Neuronal stem cell (in vitro differentiated cells): ENCODE data around the gene PCDH12.

Experiments used
- DNase-seq: peaks from one replicate; pipeline ENCODE4 v3.0.0-alpha.2; 2013; ENCODE audit warnings: low spot score
- H2AFZ ChIP-seq: one replicate; pipeline ENCODE4 v1.6.1; 2013; ENCODE audit warnings: mild to moderate bottlenecking, low read length, inconsistent platforms
- H2AK5ac ChIP-seq: 2 replicates; pipeline ENCODE4 v1.6.1; 2013; ENCODE audit warnings: low read depth, mild to moderate bottlenecking, inconsistent platforms, low read length, moderate library complexity, mixed read lengths
- H2BK120ac ChIP-seq: 2 replicates; pipeline ENCODE4 v1.6.1; 2013; ENCODE audit warnings: low read depth, mild to moderate bottlenecking, inconsistent platforms, low read length, moderate library complexity, mixed read lengths
- H2BK12ac ChIP-seq: one replicate; pipeline ENCODE4 v1.6.1; 2013; ENCODE audit warnings: low read length, inconsistent platforms
- H2BK15ac ChIP-seq: 2 replicates; pipeline ENCODE4 v1.6.1; 2013; ENCODE audit warnings: mild to moderate bottlenecking, low read length, inconsistent platforms, mixed read lengths
- H2BK5ac ChIP-seq: one replicate; pipeline ENCODE4 v1.6.1; 2013; ENCODE audit warnings: inconsistent platforms, mild to moderate bottlenecking, low read length, moderate library complexity
- H3K14ac ChIP-seq: one replicate; pipeline ENCODE4 v1.6.1; 2013; ENCODE audit warnings: low read length, inconsistent platforms
- H3K18ac ChIP-seq: 2 replicates; pipeline ENCODE4 v1.6.1; 2013; ENCODE audit warnings: low read length, inconsistent platforms
- H3K23ac ChIP-seq: 2 replicates; pipeline ENCODE4 v1.6.1; 2013; ENCODE audit warnings: low read depth, mild to moderate bottlenecking, mixed read lengths, low read length, inconsistent platforms; ENCODE audit not compliant: poor library complexity
- H3K27ac ChIP-seq: replicated peaks from 3 replicates; pipeline ENCODE4 v1.5.1; 2013; ENCODE audit warnings: low read length, inconsistent platforms
- H3K27me3 ChIP-seq, 3 experiments: 2 replicates each; pipeline ENCODE4 v1.6.1; 2013; ENCODE audit warnings: low read length in 3 of 3, mild to moderate bottlenecking in 2 of 3, inconsistent platforms in 1 of 3, low read depth in 1 of 3, mixed read lengths in 1 of 3, moderate library complexity in 1 of 3; ENCODE audit not compliant: control insufficient read depth in 3 of 3, insufficient read depth in 3 of 3
- H3K36me3 ChIP-seq, 2 donors: replicated peaks in 1 of 2; 2 replicates each; pipeline ENCODE4 v1.6.1; 2013; ENCODE audit warnings: low read length in 2 of 2; ENCODE audit not compliant: control insufficient read depth in 2 of 2, insufficient read depth in 2 of 2
- H3K4ac ChIP-seq: 2 replicates; pipeline ENCODE4 v1.6.1; 2013; ENCODE audit warnings: inconsistent platforms, mild to moderate bottlenecking, low read length, moderate library complexity
- H3K4me1 ChIP-seq, 2 donors: 1 replicate in 1 of 2; 2 replicates in 1 of 2; pipeline ENCODE4 v1.6.1; 2013; ENCODE audit warnings: low read length in 2 of 2, low read depth in 1 of 2; ENCODE audit not compliant: control insufficient read depth in 2 of 2, insufficient read depth in 1 of 2
- H3K4me2 ChIP-seq: one replicate; pipeline ENCODE4 v1.6.1; 2013; ENCODE audit warnings: mild to moderate bottlenecking, low read length, inconsistent platforms; ENCODE audit not compliant: insufficient read depth, poor library complexity, severe bottlenecking
- H3K4me3 ChIP-seq, 2 donors: 2 replicates each; pipeline ENCODE4 v1.5.1; 2013; ENCODE audit warnings: low read length in 2 of 2, mild to moderate bottlenecking in 2 of 2, inconsistent platforms in 1 of 2, moderate library complexity in 1 of 2
- H3K79me1 ChIP-seq: one replicate; pipeline ENCODE4 v1.6.1; 2013; ENCODE audit warnings: low read depth, mild to moderate bottlenecking, inconsistent platforms, low read length, moderate library complexity
- H3K9ac ChIP-seq: one replicate; pipeline ENCODE4 v1.6.1; 2013; ENCODE audit warnings: mild to moderate bottlenecking, low read depth, low read length, inconsistent platforms; ENCODE audit not compliant: poor library complexity
- H3K9me3 ChIP-seq, 2 donors: replicated peaks in 1 of 2; 2 replicates each; pipeline versions ENCODE3 to v1.6.1; 2013; ENCODE audit warnings: low read length in 2 of 2, mild to moderate bottlenecking in 2 of 2, inconsistent platforms in 1 of 2, low read depth in 1 of 2, mixed read lengths in 1 of 2, moderate library complexity in 1 of 2; ENCODE audit not compliant: control insufficient read depth in 2 of 2, insufficient read depth in 1 of 2
- H4K8ac ChIP-seq: one replicate; pipeline ENCODE4 v1.6.1; 2013; ENCODE audit warnings: low read depth, mild to moderate bottlenecking, inconsistent platforms, low read length, moderate library complexity
- H4K91ac ChIP-seq: one replicate; pipeline ENCODE4 v1.6.1; 2013; ENCODE audit warnings: low read length, low read depth, mild to moderate bottlenecking, inconsistent platforms; ENCODE audit not compliant: poor library complexity
- WGBS, 2 donors: extraction: QIAGEN DNeasy Blood & Tissue Kit; methylation state at CpG; one replicate each; pipeline ENCODE4 v1.1.7; 2013; ENCODE audit warnings: missing lambda C conversion rate in 2 of 2, mixed read lengths in 1 of 2; ENCODE audit not compliant: insufficient read length in 2 of 2, insufficient replicate concordance in 1 of 2; ENCODE audit errors: extremely low coverage in 2 of 2; 5-methylcytosine and 5-hydroxymethylcytosine counted together

The PCDH12 gene

GRCh38 chr5:141954194-141954593 is 3.8 kb downstream of the PCDH12 start:
- H3K27me3 ChIP-seq = no peaks in the 10 kb centered on the region
- no peak overlapping the region for H2BK120ac ChIP-seq
- no peak overlapping the region for H3K18ac ChIP-seq
- no peak overlapping the region for H2BK15ac ChIP-seq
- H3K9me3 ChIP-seq = no peaks in the 10 kb centered on the region
- H4K91ac ChIP-seq = no peak overlapping the region
- H3K4ac ChIP-seq = no peak overlapping the region
- no peak overlapping the region for H2BK12ac ChIP-seq
- no peak overlapping the region for H3K4me2 ChIP-seq
- H3K27ac ChIP-seq = no peak overlapping the region
- no peak overlapping the region for H3K9ac ChIP-seq
- no peak overlapping the region for H4K8ac ChIP-seq
- no CpG with 5 or more reads among the region's 2 CpGs for WGBS, 2 donors
- no peak overlapping the region for H2AFZ ChIP-seq
- no peak overlapping the region for H3K4me3 ChIP-seq
- DNase-seq = no peak
- H3K79me1 ChIP-seq = no peaks in the 10 kb centered on the region
- H3K4me1 ChIP-seq = peaks cover 0 to 11% of the 10 kb centered on the region in 2 donors
- H2BK5ac ChIP-seq = no peak overlapping the region
- H2AK5ac ChIP-seq = no peak overlapping the region
- H3K36me3 ChIP-seq = no peaks in the 10 kb centered on the region
- no peak overlapping the region for H3K14ac ChIP-seq
- no peak overlapping the region for H3K23ac ChIP-seq

- H3K23ac ChIP-seq = no peak overlapping the region
- H3K4me3 ChIP-seq = no peak overlapping the region
- WGBS, 2 donors = no CpG with 5 or more reads among the region's 2 CpGs
Observed at GRCh38 chr5:141952020-141952419, 6.0 kb downstream of the PCDH12 start.

GRCh38 chr5:141951332-141951781 is 6.6 kb downstream of the PCDH12 start:
- H2AK5ac ChIP-seq = no peak overlapping the region
- H3K36me3 ChIP-seq = no peaks in the 10 kb centered on the region
- H3K14ac ChIP-seq = no peak overlapping the region
- no peak overlapping the region for H2BK5ac ChIP-seq
- no CpG with 5 or more reads among the region's 9 CpGs for WGBS, 2 donors
- H3K4me3 ChIP-seq = no peak overlapping the region
- no peaks in the 10 kb centered on the region for H3K9me3 ChIP-seq
- no peak overlapping the region for H4K91ac ChIP-seq
- H3K4me2 ChIP-seq = no peak overlapping the region
- no peaks in the 10 kb centered on the region for H3K79me1 ChIP-seq
- H4K8ac ChIP-seq = no peak overlapping the region
- no peak overlapping the region for H3K27ac ChIP-seq
- H3K4ac ChIP-seq = no peak overlapping the region
- H3K9ac ChIP-seq = no peak overlapping the region
- no peak overlapping the region for H3K18ac ChIP-seq
- H2BK120ac ChIP-seq = no peak overlapping the region
- H3K27me3 ChIP-seq = no peaks in the 10 kb centered on the region
- H2BK12ac ChIP-seq = no peak overlapping the region
- no peak overlapping the region for H3K23ac ChIP-seq
- no peak overlapping the region for H2AFZ ChIP-seq
- peaks cover 0 to 2% of the 10 kb centered on the region in 2 donors for H3K4me1 ChIP-seq
- H2BK15ac ChIP-seq = no peak overlapping the region
- DNase-seq = no peak

More at GRCh38 chr5:141952020-141952419, 6.0 kb downstream of the PCDH12 start:
- no peak overlapping the region for H2AFZ ChIP-seq
- H3K27me3 ChIP-seq = no peaks in the 10 kb centered on the region
- H4K91ac ChIP-seq = no peak overlapping the region
- no peak overlapping the region for H3K4me2 ChIP-seq
- H2BK5ac ChIP-seq = no peak overlapping the region
- no peak overlapping the region for H3K18ac ChIP-seq
- no peak overlapping the region for H2BK15ac ChIP-seq
- H3K27ac ChIP-seq = no peak overlapping the region
- H3K36me3 ChIP-seq = no peaks in the 10 kb centered on the region
- no peak overlapping the region for H2BK120ac ChIP-seq
- no peak overlapping the region for H3K14ac ChIP-seq
- H3K4ac ChIP-seq = no peak overlapping the region
- no peak overlapping the region for H2BK12ac ChIP-seq
- H3K4me1 ChIP-seq = peaks cover 0 to 2% of the 10 kb centered on the region in 2 donors
- no peak overlapping the region for H4K8ac ChIP-seq
- H3K79me1 ChIP-seq = no peaks in the 10 kb centered on the region
- DNase-seq = no peak
- no peak overlapping the region for H2AK5ac ChIP-seq
- no peaks in the 10 kb centered on the region for H3K9me3 ChIP-seq
- H3K9ac ChIP-seq = no peak overlapping the region

- Histone ChIP-seq H3K9ac (no peak overlapping the region), H3K4me1 (peaks cover 5 to 6% of the 10 kb centered on the region in 2 donors), H3K27me3 (no peaks in the 10 kb centered on the region), H3K4me3 (no peak overlapping the region), H3K23ac (no peak overlapping the region), H2BK15ac (no peak overlapping the region), H4K8ac (no peak overlapping the region), H3K18ac (no peak overlapping the region), H3K9me3 (no peaks in the 10 kb centered on the region), H4K91ac (no peak overlapping the region), H2BK5ac (no peak overlapping the region), H2BK12ac (no peak overlapping the region), H2BK120ac (no peak overlapping the region), H3K79me1 (no peaks in the 10 kb centered on the region), H3K36me3 (no peaks in the 10 kb centered on the region), H3K4me2 (no peak overlapping the region), H2AK5ac (no peak overlapping the region), H3K4ac (no peak overlapping the region), H2AFZ (no peak overlapping the region), H3K14ac (no peak overlapping the region), H3K27ac (no peak overlapping the region)
- no peak for DNase-seq
- WGBS, 2 donors = no CpG with 5 or more reads among the region's 3 CpGs
Observed at GRCh38 chr5:141950207-141951005, 7.6 kb downstream of the PCDH12 start.
